Liver (tissue), 3 donors: ENCODE measurements around the gene BRI3BP.

Experiments
- ATF3 ChIP-seq: IDR thresholded peaks from 2 replicates; pipeline ENCODE4 v1.6.1; 2016; ENCODE audit warnings: antibody characterized with exemption
- CTCF ChIP-seq: fragments of 150-350 bp; IDR thresholded peaks from 2 replicates; pipeline ENCODE4 v1.5.1; 2017; ENCODE audit warnings: improper control_type of control experiment, low read depth, low read length; ENCODE audit not compliant: missing input control
- RAD21 ChIP-seq, 2 donors: IDR thresholded peaks; 2 replicates each; pipeline ENCODE4 v1.6.1; 2016; ENCODE audit warnings: antibody characterized with exemption in 2 of 2, mild to moderate bottlenecking in 2 of 2
- REST ChIP-seq: IDR thresholded peaks from 2 replicates; pipeline ENCODE4 v1.6.1; 2016; ENCODE audit warnings: antibody characterized with exemption, mild to moderate bottlenecking
- SP1 ChIP-seq: IDR thresholded peaks from 2 replicates; pipeline ENCODE4 v1.6.1; 2018; ENCODE audit warnings: antibody characterized with exemption, mild to moderate bottlenecking
- TAF1 ChIP-seq: conservative IDR thresholded peaks from 2 replicates; pipeline ENCODE4 v1.6.1; 2016; ENCODE audit warnings: antibody characterized with exemption, mild to moderate bottlenecking
- ZBTB33 ChIP-seq: IDR thresholded peaks from 2 replicates; pipeline ENCODE4 v1.6.1; 2016; ENCODE audit warnings: antibody characterized with exemption
- donor health status: healthy.
- donor health status: healthy.

GRCh38 chr12:125057708-125058107, 64.3 kb downstream of the BRI3BP start:
- TF ChIP-seq CTCF = no peak
- TF ChIP-seq RAD21 (IDR thresholded peaks at IDR 0.05) = no peak
- TF ChIP-seq REST = no peak
- TF ChIP-seq ZBTB33 = no peak
- TF ChIP-seq ATF3 = no peak
- no peak for TF ChIP-seq SP1
- no peak for TF ChIP-seq TAF1
